OCI-LY7 (cell line): ENCODE results near the gene XAGE3. TPM values are rescaled to one million over a fixed set of nuclear protein-coding genes. Genes with fewer than 3 reads are reported as not detected.
"Not testable (repeated sequence)": the region's sequence is repeated elsewhere in the genome, so short reads cannot be mapped to it uniquely, and the experiment has no call there.

ENCODE experiments used
- BruUV-seq: library from RNA; stranded (reverse); fragments of 400-500 nt; replicated peaks from 2 replicates; lab custom pipeline; 2021; lab: Mats Ljungman, UMichigan
- CTCF ChIA-PET: fragments of 300-600 bp; sonication (Branson Sonifier 250); formaldehyde crosslinking; loops from one replicate; lab custom pipeline; 2022; ENCODE audit warnings: antibody characterized with exemption; ENCODE audit not compliant: unreplicated experiment; lab: Charles Lee
- POLR2A ChIA-PET: fragments of 300-600 bp; sonication (Branson Sonifier 250); formaldehyde crosslinking; loops from one replicate; lab custom pipeline; 2022; ENCODE audit warnings: antibody characterized with exemption; lab: Charles Lee
- DNase-seq: peaks from one replicate; pipeline ENCODE4 v3.0.0-alpha.2; 2015; ENCODE audit warnings: low spot score
- H2AFZ ChIP-seq: fragments of 200-600 bp; sonication (generic), shearing (Covaris generic); 2 replicates; pipeline ENCODE4 v1.6.1; 2014; ENCODE audit warnings: mild to moderate bottlenecking, antibody characterized with exemption, low read length, moderate library complexity
- H3K27ac ChIP-seq: fragments of 200-600 bp; sonication (generic); 2 replicates; pipeline ENCODE4 v1.5.1; 2014; ENCODE audit warnings: mixed run types, low read depth, mild to moderate bottlenecking, moderate library complexity, low read length, inconsistent platforms; ENCODE audit not compliant: poor library complexity, severe bottlenecking
- H3K36me3 ChIP-seq: fragments of 200-600 bp; sonication (generic); 2 replicates; pipeline ENCODE4 v1.6.1; 2014; ENCODE audit warnings: mild to moderate bottlenecking, antibody characterized with exemption, low read length, moderate library complexity, mixed read lengths; ENCODE audit not compliant: insufficient read depth
- H3K4me1 ChIP-seq: fragments of 200-600 bp; sonication (generic); 2 replicates; pipeline ENCODE4 v1.5.1; 2014; ENCODE audit warnings: mild to moderate bottlenecking, low read length; ENCODE audit not compliant: insufficient read depth, poor library complexity, severe bottlenecking
- H3K4me2 ChIP-seq: fragments of 200-600 bp; sonication (generic); 2 replicates; pipeline ENCODE4 v1.6.1; 2014; ENCODE audit warnings: mild to moderate bottlenecking, low read length
- H3K4me3 ChIP-seq: fragments of 200-600 bp; sonication (generic); 2 replicates; pipeline ENCODE4 v1.5.1; 2014; ENCODE audit warnings: mild to moderate bottlenecking, low read depth, low read length; ENCODE audit not compliant: poor library complexity, severe bottlenecking
- H3K79me2 ChIP-seq: fragments of 200-600 bp; sonication (generic); 2 replicates; pipeline ENCODE4 v1.6.1; 2016; ENCODE audit warnings: low read depth, mild to moderate bottlenecking, low read length, moderate library complexity, mixed read lengths; ENCODE audit not compliant: insufficient read depth
- H3K9me2 ChIP-seq: fragments of 200-600 bp; sonication (generic); 2 replicates; pipeline ENCODE4 v1.6.1; 2016; ENCODE audit warnings: mild to moderate bottlenecking, low read length, mixed read lengths; ENCODE audit not compliant: insufficient read depth
- H3K9me3 ChIP-seq: fragments of 200-600 bp; sonication (generic); 2 replicates; pipeline ENCODE4 v1.6.1; 2014; ENCODE audit warnings: mild to moderate bottlenecking, mixed run types, low read length, mixed read lengths
- H4K20me1 ChIP-seq: fragments of 200-600 bp; sonication (generic); 2 replicates; pipeline ENCODE4 v1.6.1; 2014; ENCODE audit warnings: mild to moderate bottlenecking, antibody characterized with exemption, low read length, moderate library complexity, mixed read lengths; ENCODE audit not compliant: insufficient read depth
- CTCF ChIP-seq: fragments of 200-600 bp; sonication (generic); conservative IDR thresholded peaks from 2 replicates; pipeline ENCODE4 v1.5.1; 2014; ENCODE audit warnings: mild to moderate bottlenecking, antibody characterized with exemption, low read length, moderate library complexity, mixed read lengths
- EZH2phosphoT487 ChIP-seq: fragments of 200-600 bp; sonication (generic); IDR thresholded peaks from 2 replicates; pipeline ENCODE4 v1.6.1; 2018; ENCODE audit warnings: low read depth, borderline replicate concordance, mild to moderate bottlenecking, mixed run types, antibody characterized with exemption, low read length, moderate library complexity, mixed read lengths
- intact Hi-C: fragments of 100-400 bp; cut with micrococcal nuclease; formaldehyde crosslinking; loops from one replicate; pipeline ENCODE4 v1.10.0; 2022; ENCODE audit not compliant: unreplicated experiment
- total RNA-seq, 2 experiments: library from RNA; depleted of rRNA in 1 of 2; stranded (reverse); fragments of >200 nt in 1 of 2; shearing (Covaris generic) in 1 of 2; gene quantifications; 2 replicates each; pipeline ENCODE4 v1.2.3, GENCODE V29; 2014 to 2022

The XAGE3 gene
- total RNA-seq, 2 experiments from 2014 or later = not detected

GRCh38 chrX:52852110-52852860 is 15.6 kb downstream of the XAGE3 start:
- no peak for TF ChIP-seq CTCF
- no peak for TF ChIP-seq EZH2phosphoT487
- no peak for DNase-seq
- H3K4me1 ChIP-seq = peaks cover 12% of the 10 kb centered on the region
- intact Hi-C loops = no loop called here
- peak overlapping the region; percentile 29; the same call in 1 of the 2 replicates for H3K4me2 ChIP-seq
- H2AFZ ChIP-seq = peak overlapping the region; percentile 87; the same call in 1 of the 2 replicates
- no peak overlapping the region for H3K4me3 ChIP-seq
- ChIA-PET POLR2A (no interaction called here), CTCF (no interaction called here)
- no peaks in the 10 kb centered on the region for H3K9me2 ChIP-seq
- no peaks in the 10 kb centered on the region for H3K79me2 ChIP-seq
- H3K9me3 ChIP-seq = no peaks in the 10 kb centered on the region
- no peaks in the 10 kb centered on the region for H4K20me1 ChIP-seq
- no TSS peak for BruUV-seq
- no peaks in the 10 kb centered on the region for H3K36me3 ChIP-seq
- H3K27ac ChIP-seq = no peak overlapping the region

- POLR2A ChIA-PET, CTCF ChIA-PET, H3K4me2 ChIP-seq, H3K4me3 ChIP-seq, intact Hi-C loops, H2AFZ ChIP-seq, H3K4me1 ChIP-seq, H3K9me3 ChIP-seq, H3K36me3 ChIP-seq, DNase-seq, H4K20me1 ChIP-seq, H3K27ac ChIP-seq, H3K79me2 ChIP-seq, BruUV-seq, H3K9me2 ChIP-seq: not testable (repeated sequence)
Observed at GRCh38 chrX:52843619-52844018, 24.3 kb downstream of the XAGE3 start.

- CTCF ChIA-PET = no interaction called here
- Histone ChIP-seq H4K20me1 (no peaks in the 10 kb centered on the region), H3K4me3 (no peak overlapping the region), H3K4me1 (no peaks in the 10 kb centered on the region), H2AFZ (no peak overlapping the region), H3K9me2 (no peaks in the 10 kb centered on the region), H3K79me2 (no peaks in the 10 kb centered on the region), H3K9me3 (no peaks in the 10 kb centered on the region), H3K4me2 (no peak overlapping the region), H3K36me3 (no peaks in the 10 kb centered on the region), H3K27ac (no peak overlapping the region)
- TF ChIP-seq CTCF (no peak), EZH2phosphoT487 (no peak)
- intact Hi-C loops = no loop called here
- no peak for DNase-seq
- no TSS peak for BruUV-seq
- POLR2A ChIA-PET = no interaction called here
Observed at GRCh38 chrX:52839137-52839536, 28.7 kb downstream of the XAGE3 start.
